Measurements from ENCODE around the gene CCDC87.

The CCDC87 gene

DNA sequence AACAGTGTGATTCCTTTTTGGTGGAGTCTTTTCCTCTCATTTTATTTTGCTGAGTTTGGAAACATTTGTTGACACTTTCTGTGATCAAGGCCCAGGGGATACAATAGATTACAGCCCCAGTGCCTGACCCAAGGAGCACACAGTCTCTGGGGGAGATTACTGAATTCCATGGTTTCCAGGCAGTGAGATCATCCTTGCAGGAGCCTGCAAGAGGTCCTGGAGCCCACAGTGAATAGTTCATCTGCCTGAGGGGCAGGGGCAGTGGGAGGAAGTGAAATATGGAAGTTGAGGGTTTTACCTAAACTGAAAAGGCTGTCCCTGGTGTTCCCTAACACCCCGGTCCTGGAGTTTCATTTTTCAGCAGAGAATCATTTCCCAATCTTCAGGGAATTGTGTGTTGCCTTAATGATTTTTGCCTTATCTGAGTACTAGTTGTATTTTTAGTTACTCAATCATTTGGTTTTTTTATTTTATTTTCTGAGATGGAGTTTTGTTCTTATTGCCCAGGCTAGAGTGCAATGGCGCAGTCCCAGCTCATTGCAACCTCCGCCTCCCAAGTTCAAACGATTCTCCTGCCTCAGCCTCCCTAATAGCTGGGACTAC is 7.9 kb upstream of the CCDC87 start:
- TF ChIP-seq GATA2 (IDR thresholded peaks at IDR 0.05; ENCODE audit: low read depth, low read length) (no peak), GATA3 (IDR thresholded peaks at IDR 0.05; ENCODE audit: low read depth, low read length) (no peak)

GRCh38 chr11:66600219-66600618 is 7.4 kb upstream of the CCDC87 start:
- no peak for TF ChIP-seq GATA2 (IDR thresholded peaks at IDR 0.05; ENCODE audit: low read depth, low read length)
- no peak for TF ChIP-seq GATA3 (IDR thresholded peaks at IDR 0.05; ENCODE audit: low read depth, low read length)

- TF ChIP-seq GATA2 (IDR thresholded peaks at IDR 0.05; ENCODE audit: low read depth, low read length) (no peak), GATA3 (IDR thresholded peaks at IDR 0.05; ENCODE audit: low read depth, low read length) (no peak)
Observed at GRCh38 chr11:66598993-66599392, 6.1 kb upstream of the CCDC87 start.

DNA sequence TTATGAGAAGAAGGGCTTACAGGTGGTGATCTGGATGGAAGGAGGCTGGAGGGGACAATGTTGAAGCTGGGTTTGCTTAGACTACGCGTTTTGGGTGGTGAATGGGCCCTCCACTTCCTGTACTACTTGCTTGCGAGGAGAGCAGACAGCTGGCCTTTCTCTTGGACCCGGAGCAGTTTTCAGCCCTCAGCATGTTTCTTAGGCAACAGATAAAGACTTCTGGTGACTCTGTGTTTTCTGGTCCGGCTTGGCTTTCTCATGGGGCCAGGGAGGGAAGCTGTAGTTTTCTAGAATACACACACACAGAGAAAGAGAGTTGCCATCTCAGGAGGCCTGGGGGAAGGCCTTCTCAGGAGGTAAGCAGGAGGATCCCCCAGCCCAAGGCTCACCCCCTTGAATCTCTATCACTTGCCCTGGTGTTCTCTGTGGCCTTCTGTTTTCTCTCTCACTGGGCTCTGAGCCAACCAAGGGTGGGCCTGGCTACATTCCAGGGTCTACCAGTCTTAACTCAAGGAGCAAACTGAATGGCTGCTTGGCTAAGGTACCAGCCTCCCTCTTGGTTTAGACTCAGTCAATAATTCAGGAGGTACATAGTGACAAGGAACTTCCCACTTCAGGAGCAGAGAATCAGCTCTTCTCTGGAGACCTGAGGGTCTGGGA is 2.5 kb upstream of the CCDC87 start:
- TF ChIP-seq GATA2 (IDR thresholded peaks at IDR 0.05; ENCODE audit: low read depth, low read length) (no peak), GATA3 (IDR thresholded peaks at IDR 0.05; ENCODE audit: low read depth, low read length) (no peak)

GRCh38 chr11:66593650-66594049 is 787 bp upstream of the CCDC87 start:
- TF ChIP-seq GATA3 (IDR thresholded peaks at IDR 0.05; ENCODE audit: low read depth, low read length) (no peak), GATA2 (IDR thresholded peaks at IDR 0.05; ENCODE audit: low read depth, low read length) (no peak)

DNA sequence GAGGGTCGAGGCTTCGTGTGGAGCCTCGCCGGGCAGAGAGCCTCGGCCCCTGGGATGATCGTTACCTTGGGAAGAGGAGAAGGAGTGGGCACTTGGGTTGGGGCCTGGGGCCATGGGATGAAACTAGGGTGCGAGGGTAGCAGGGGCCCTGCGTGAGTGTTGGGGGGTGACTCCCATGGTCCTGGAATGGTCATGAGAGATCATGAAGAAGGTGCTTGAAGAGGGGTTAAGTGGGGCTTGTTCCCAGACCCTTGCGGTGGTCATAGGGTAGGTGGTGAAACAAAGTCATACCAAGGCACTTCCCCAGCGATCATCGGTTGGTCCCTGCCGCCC is 406 bp upstream of the CCDC87 start:
- no peak for TF ChIP-seq GATA3 (IDR thresholded peaks at IDR 0.05; ENCODE audit: low read depth, low read length)
- TF ChIP-seq GATA2 (IDR thresholded peaks at IDR 0.05; ENCODE audit: low read depth, low read length), result no peak

GRCh38 chr11:66591175-66591574 is 1.7 kb downstream of the CCDC87 start:
- TF ChIP-seq GATA2 (IDR thresholded peaks at IDR 0.05; ENCODE audit: low read depth, low read length) (no peak), GATA3 (IDR thresholded peaks at IDR 0.05; ENCODE audit: low read depth, low read length) (no peak)

DNA sequence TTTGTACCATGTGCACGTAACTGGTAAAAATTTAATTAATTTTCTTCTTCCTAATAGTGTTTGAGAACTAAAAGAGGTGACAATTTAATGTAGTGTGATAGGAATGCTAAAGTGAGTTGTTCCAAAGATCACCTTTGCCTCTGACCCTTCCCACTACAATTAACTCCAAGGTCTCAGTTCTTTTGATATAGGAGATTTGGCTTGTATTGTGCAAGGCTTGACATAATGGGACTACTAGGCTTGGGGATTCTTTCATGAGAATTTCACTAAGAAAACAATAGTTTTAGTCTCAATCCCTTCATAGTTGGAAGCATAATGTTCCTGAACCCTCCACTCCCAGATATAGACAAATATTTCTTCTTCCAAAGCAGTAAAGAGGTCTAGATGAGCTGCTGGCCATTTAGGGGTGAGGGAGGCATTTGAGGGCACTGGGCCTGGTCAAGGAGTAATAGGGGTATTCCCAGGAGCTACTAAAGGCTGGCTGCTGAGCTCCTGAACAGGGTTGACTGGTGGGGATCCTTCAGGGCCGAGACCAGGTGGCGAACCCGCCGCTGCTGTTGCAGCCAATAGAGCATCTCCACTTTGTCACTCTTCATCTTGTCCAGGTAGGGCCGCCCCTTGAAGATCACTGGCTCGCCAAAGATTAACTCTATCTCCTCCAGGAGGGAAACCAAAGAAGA is 2.7 kb downstream of the CCDC87 start:
- no peak for TF ChIP-seq GATA3 (IDR thresholded peaks at IDR 0.05; ENCODE audit: low read depth, low read length)
- TF ChIP-seq GATA2 (IDR thresholded peaks at IDR 0.05; ENCODE audit: low read depth, low read length), result no peak

- TF ChIP-seq GATA3 (IDR thresholded peaks at IDR 0.05; ENCODE audit: low read depth, low read length) (no peak), GATA2 (IDR thresholded peaks at IDR 0.05; ENCODE audit: low read depth, low read length) (no peak)
Observed at GRCh38 chr11:66586136-66586535, 6.7 kb downstream of the CCDC87 start.

- no peak for TF ChIP-seq GATA3 (IDR thresholded peaks at IDR 0.05; ENCODE audit: low read depth, low read length)
Observed at GRCh38 chr11:66581261-66581660, 11.6 kb downstream of the CCDC87 start.

- TF ChIP-seq GATA3 (IDR thresholded peaks at IDR 0.05; ENCODE audit: low read depth, low read length) (no peak), GATA2 (IDR thresholded peaks at IDR 0.05; ENCODE audit: low read depth, low read length) (no peak)
Observed at GRCh38 chr11:66580803-66581202, 12.1 kb downstream of the CCDC87 start.

DNA sequence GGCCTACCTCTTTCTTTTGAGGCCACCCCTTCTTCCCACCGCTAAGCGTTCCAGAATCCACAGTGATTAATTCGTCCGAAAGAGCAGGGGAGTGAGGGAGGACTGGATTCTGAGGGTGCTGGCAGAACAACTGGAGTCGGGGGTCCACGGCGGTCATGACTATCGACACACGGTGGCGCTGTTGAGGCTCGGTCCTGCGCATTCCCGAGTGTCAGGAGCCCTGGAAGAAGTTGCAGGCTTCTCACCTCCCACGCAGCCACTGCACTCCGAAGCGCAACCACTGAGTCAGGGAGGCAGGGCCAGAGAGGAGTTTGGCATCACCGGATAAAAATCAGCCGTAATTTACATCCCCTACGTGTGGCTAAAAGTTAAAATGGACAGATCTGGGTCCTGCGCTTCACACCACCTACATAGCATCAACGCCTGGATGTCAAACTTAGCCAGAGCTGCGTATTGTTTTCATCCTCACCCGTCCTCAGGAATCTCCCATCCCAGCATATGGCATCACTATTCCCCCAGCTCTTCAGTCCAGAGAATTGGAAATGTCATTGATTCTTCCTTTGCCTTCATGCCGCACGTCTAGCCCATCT is 13.8 kb downstream of the CCDC87 start:
- TF ChIP-seq GATA3 (IDR thresholded peaks at IDR 0.05; ENCODE audit: low read depth, low read length) (no peak), GATA2 (IDR thresholded peaks at IDR 0.05; ENCODE audit: low read depth, low read length) (no peak)

DNA sequence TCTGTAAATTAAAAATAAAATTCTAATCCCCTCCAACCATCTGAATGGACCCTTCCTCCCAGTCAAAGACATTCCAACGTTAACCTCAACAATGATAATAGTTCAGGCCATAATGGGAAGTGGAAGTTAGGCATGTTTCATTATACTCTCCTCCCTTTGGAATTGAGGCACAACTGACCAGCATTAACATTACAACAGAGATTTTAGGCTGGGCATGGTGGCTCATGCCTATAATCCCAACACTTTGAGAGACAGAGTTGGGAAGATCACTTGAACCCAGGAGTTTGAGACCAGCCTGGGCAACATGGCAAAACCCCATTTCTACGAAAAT is 22.0 kb downstream of the CCDC87 start:
- TF ChIP-seq GATA3 (IDR thresholded peaks at IDR 0.05; ENCODE audit: low read depth, low read length), result no peak
- no peak for TF ChIP-seq GATA2 (IDR thresholded peaks at IDR 0.05; ENCODE audit: low read depth, low read length)

GRCh38 chr11:66570079-66570849 is 22.6 kb downstream of the CCDC87 start:
- TF ChIP-seq GATA2 (IDR thresholded peaks at IDR 0.05; ENCODE audit: low read depth, low read length), result no peak
- TF ChIP-seq GATA3 (IDR thresholded peaks at IDR 0.05; ENCODE audit: low read depth, low read length), result no peak
